Measurements from ENCODE around the gene TRUB1. TPM values are rescaled to one million over a fixed set of nuclear protein-coding genes. Genes with fewer than 3 reads are reported as not detected.
"Not testable (repeated sequence)": the region's sequence is repeated elsewhere in the genome, so short reads cannot be mapped to it uniquely, and the experiment has no call there.

TRUB1 gene
- total RNA-seq, result 47.0 and 56.4 TPM in 2 replicates

- peak; percentile 93 for DNase-seq (ENCODE audit: low read depth)
These were observed at the start of gene TRUB1 for GRCh38 chr10:114937962-114938855. Gene TRUB1 (plus strand): TSS chr10:114938195. CDS start chr10:114938254, 59 bp downstream.

DNA sequence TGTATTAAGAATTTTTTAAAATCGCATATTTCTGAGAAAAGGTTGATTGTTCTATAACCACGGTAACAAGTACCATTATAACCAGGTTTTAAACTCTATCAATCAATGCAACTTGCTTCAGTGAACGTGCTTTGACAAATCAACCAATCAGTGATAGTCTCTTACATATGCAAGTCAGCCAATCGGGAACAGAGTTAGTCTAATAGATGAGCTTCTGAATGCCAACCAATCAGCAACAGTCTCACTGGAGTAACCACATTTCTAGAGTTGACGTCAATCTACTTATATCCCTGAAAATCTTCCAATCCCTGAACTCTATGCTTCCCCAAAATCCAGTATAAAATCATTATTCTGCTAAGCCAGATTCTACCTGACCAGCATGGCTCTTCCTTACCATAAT is 44.7 kb upstream of the TRUB1 start:
- no peak for DNase-seq (ENCODE audit: low read depth)

- no peak for DNase-seq (ENCODE audit: low read depth)
These were observed 43.1 kb upstream of the TRUB1 start for GRCh38 chr10:114894911-114895310.

DNA sequence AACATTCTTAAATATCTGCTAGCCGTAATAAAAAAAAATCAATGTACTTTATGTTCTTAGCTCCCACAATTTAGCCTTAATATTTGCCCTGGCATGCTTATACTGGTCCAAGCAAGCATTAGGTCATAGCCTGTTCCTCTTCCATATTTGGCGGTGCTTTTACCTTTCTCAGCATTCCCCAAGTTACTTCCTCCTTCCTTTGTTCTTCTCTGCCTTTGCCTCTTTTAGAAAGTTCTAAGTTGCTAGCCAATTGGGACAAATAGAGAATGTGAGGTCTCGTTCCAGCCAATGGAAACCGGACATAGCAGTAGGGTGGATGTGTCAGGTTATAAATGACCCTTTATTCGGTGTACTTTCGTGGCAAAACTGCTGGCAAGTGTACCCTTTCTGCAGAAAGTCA is 41.0 kb upstream of the TRUB1 start:
- not testable (repeated sequence) for DNase-seq (ENCODE audit: low read depth)

- no peak for DNase-seq (ENCODE audit: low read depth)
These were observed 40.4 kb upstream of the TRUB1 start for GRCh38 chr10:114897593-114897992.

GRCh38 chr10:114899982-114900381 is 38.0 kb upstream of the TRUB1 start:
- no peak for DNase-seq (ENCODE audit: low read depth)

DNA sequence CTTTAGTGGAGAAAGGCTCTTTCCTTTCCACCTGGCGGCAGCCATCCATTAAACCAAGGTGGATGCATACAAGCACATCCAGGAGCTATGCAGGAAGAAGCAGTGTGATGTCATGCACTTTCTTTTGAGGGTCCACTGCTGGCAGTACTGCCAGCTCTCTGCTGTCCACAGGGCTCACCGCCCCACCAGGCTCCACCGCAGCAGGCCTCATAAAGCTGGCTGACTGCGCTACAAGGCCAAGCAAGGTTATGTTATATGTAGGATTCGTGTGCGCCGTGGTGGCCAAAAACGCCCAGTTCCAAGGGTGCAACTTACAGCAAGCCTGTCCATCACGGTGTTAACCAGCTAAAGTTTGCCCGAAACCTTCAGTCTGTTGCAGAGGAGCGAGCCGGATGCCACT is 37.3 kb upstream of the TRUB1 start:
- DNase-seq (ENCODE audit: low read depth), result no peak

- no peak for DNase-seq (ENCODE audit: low read depth)
These were observed 35.8 kb upstream of the TRUB1 start for GRCh38 chr10:114902151-114902550.

DNA sequence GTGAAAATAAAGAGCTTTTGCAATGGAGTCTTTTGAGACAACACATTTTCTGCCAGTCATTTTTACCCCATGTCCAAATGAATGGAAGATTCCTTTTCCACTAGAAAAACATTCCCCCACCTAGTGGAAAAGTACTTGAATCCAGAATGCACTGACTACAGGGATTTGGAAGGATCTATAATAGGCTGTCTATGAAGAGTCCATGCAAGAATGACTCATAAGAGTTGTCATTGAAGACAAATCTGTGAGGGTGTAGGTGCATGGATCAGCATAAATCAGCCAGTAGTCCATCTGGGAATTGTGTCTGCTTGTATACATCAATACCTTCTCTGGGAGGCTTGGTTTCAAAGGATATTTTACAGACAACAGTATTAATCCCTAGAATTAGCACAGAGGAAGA is 32.5 kb upstream of the TRUB1 start:
- DNase-seq (ENCODE audit: low read depth), result peak; percentile 75

DNA sequence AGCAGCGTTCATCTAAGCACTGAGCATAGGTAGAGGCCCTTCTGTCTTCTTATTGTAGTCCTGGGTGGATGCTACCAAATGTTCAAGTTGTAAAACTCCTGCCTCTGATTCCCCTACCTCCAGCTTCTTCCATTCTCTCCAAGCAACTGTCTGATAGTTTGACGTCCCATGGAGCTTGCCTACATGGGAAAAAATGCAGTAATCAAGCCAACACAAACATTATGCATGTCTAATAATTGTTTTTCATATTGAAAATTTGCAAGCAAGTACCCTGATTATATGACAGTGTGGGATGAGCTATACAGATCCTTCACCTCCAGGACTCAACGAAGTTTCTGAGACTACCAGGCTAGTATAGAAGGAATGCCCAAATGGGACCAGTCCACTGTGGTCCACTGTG is 31.0 kb upstream of the TRUB1 start:
- no peak for DNase-seq (ENCODE audit: low read depth)

DNA sequence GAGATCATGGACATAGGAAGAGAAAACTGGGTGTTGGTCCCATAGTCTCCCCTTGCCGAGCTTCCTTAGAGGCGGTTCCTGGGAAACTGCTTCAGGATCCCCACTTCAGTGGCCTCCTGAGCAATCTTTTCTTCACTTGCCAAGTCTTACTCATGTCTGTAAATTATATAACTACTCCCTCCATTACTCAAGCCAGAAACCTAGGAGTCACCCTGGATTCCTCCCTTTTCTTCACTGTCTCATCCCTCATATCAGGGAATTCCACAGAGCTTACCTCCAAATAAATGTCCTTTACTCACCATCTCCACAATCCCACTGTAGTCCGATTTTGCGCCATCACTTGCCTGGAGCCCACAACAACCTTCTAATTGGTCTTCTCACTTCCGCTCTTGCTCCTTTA is 29.1 kb upstream of the TRUB1 start:
- no peak for DNase-seq (ENCODE audit: low read depth)

- no peak for DNase-seq (ENCODE audit: low read depth)
These were observed 26.8 kb upstream of the TRUB1 start for GRCh38 chr10:114911052-114911711.

DNA sequence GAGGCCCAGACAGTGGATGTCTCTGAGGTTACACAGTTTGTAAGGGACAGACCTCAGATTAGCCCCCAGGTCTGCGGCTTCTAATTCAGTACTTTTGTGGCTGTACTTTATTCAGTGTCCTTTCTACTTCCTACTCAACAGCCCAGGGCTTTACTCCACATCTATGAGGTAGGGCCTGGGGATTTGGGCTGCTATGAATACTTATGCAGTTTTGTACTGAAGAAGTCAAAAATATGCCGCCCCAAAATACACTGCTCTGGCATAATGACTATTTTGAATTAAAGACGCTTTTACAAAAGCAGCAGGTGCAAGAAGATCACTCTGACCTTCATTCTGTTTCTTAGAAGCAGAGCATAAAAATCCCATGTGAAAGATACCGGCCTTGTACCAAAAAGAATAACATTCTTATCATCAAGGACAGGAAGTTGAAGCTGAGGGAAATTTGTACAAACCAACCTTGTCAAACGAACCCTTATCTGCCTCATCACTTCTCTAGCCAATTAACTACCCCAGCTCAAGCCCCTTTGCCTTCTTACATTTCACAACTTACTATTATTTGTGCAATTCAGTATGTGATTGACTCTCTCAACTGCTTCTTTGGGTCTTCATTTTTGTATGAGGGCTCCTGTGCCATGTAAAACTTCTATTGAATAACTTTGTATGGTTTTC is 26.1 kb upstream of the TRUB1 start:
- DNase-seq (ENCODE audit: low read depth), result no peak

- DNase-seq (ENCODE audit: low read depth), result no peak
These were observed 25.5 kb upstream of the TRUB1 start for GRCh38 chr10:114912470-114912859.

DNA sequence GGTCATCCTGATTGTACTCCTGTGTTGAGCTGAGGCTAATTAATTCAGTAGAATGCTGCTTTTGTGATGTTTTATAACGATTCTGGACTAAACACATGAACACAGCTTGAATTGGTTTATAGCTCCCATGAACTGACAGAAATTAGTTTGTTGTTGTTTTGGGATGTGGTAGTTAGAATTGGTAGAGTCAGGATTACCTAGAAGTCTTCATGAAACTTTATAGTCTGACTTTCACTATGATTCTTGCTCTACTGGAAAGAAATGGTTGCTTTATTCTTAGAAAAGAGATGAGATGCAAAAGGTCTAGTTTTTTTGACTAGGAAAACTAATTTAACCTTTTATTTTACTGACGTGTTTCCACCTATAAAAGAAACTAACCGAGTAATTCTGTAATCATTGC is 23.4 kb upstream of the TRUB1 start:
- DNase-seq (ENCODE audit: low read depth), result no peak

GRCh38 chr10:114915294-114915693 is 22.7 kb upstream of the TRUB1 start:
- DNase-seq (ENCODE audit: low read depth), result peak; percentile 96

DNA sequence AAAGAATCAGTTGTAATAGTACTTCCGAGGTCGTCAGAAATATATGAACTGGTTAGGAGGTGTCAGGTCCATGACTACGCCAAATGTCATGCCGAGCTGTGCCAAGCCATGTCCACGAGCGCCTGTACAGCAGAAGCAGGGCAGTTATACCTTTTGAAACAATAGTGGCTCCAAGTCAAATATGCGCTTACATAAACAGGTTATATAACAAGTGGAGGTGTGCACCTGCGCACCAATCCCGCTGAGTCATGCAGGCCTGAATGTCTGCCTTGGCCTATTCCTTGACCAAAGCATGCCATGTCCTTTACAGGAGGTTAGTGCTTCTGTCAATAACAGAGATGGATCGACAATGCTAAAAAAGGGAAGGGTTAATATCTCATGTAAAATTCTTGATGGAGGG is 21.3 kb upstream of the TRUB1 start:
- DNase-seq (ENCODE audit: low read depth), result no peak

DNA sequence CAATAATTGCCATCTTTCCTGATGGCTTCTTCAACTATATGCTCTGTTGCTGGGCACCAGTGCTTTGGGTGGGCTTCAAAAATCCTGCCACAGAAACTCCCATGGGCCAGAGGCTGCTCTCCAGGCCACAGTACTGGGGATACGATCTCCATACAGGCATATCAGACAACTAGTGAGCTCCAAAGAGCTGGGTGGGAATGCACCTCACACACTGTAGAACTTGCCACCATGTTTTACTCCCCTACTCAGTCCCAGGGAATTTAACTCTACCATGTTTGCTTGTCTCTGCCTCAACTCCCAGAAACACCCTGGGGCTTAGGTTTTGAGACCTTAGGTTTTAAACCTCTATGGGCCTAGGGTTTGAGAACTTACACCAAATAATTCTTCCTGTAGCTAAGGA is 20.5 kb upstream of the TRUB1 start:
- DNase-seq (ENCODE audit: low read depth), result no peak

DNA sequence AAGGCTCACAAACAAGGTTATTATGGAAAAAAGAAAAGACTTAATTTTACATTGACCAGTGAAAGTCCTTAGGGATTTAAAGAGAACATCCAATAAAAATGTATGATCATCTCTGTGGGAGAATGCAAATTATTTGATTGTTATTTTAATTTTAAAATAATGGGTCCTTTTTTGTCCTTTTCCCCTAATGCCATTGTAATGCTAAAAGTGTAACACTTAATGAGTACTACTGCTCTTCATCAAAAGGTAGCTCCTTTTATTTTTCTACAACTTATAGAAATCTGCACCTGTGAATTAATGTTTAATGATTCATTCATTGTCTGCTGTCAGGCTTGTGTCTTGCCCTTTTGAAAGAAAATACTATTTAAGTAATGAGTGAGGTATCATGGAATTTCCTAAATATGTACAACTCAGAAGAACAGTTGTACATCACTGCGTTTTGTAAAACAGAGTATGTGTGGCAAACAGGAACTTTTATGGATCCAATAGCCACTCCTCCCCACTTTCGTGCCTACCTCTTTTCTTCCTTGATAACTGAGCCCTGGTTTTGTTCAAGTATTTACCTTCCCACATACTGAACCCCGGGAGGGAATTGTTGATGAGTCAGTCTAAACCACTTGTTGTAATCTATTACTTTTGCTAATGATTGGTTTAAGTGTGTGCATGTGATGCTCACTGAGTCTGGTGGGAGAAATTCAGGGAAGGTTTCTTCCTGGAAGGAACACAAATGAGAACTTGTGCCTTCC is 19.9 kb upstream of the TRUB1 start:
- DNase-seq (ENCODE audit: low read depth), result peak; percentile 99

- peak; percentile 50 for DNase-seq (ENCODE audit: low read depth)
These were observed 17.5 kb upstream of the TRUB1 start for GRCh38 chr10:114920459-114920858.

DNA sequence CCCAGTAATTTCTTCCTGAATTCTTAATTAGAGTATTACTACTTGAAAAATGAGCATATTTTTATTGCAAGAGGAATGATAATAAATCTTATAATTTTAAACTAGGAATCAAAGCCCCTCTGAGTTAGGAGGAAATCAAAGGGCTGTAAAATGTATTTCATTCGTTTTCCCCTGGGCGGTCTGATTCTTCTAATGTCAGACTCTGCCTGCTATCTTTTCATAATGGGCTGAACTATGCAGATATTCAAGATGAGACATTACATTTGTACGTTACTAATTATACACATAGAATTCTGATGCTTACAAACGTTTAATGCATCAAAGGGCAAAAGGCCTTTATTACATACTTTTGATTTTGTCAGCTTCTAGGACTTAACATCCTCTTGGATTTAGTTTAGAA is 16.0 kb upstream of the TRUB1 start:
- no peak for DNase-seq (ENCODE audit: low read depth)

DNA sequence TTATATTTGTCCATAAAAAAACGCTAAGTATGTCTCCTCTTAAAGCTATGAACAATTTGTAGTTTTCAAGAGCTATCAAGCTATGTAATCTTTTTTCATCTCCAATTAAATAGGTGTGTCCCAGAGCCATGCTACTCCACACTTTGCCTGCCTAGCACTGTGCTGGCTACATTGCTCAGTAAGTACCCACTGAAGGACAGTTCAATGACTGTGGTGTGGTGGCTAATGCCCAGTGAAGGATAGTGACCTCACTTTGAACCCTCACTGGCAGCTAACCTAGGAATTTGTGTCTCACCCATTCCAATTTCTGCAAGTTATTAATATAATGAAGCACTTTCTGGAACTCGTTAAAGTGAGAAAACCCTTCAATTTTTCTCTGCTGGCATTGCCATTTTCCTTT is 14.4 kb upstream of the TRUB1 start:
- DNase-seq (ENCODE audit: low read depth), result no peak

Data from renal cortical epithelial cell (primary cell).